Transverse colon (tissue), 4 donors: ENCODE results near the gene EMC10. TPM values are rescaled to one million over a fixed set of nuclear protein-coding genes. Genes with fewer than 3 reads are reported as not detected.

ENCODE experiments used
- DNase-seq: peaks from one replicate; pipeline ENCODE4 v3.0.0-alpha.2; 2019
- H3K27ac ChIP-seq, 4 donors: fragments of 200-600 bp; sonication (generic); 2 replicates each; pipeline ENCODE4 v1.5.1; 2016 to 2018; ENCODE audit warnings: inconsistent platforms in 4 of 4
- H3K27me3 ChIP-seq: fragments of 200-600 bp; sonication (generic); 2 replicates; pipeline ENCODE4 v1.5.1; 2017; ENCODE audit warnings: inconsistent platforms
- H3K36me3 ChIP-seq, 4 donors: fragments of 200-600 bp; sonication (generic); 2 replicates each; pipeline ENCODE4 v1.5.1; 2017 to 2019; ENCODE audit warnings: inconsistent platforms in 4 of 4
- H3K4me1 ChIP-seq, 4 donors: fragments of 200-600 bp; sonication (generic); 2 replicates each; pipeline ENCODE4 v1.5.1; 2017 to 2020; ENCODE audit warnings: inconsistent platforms in 4 of 4
- H3K4me3 ChIP-seq, 4 donors: fragments of 200-600 bp; sonication (generic); 1 replicate in 1 of 4; 2 replicates in 3 of 4; pipeline versions ENCODE4 v1.5.1 to v1.6.1; 2017 to 2019; ENCODE audit warnings: inconsistent platforms in 4 of 4
- H3K9me3 ChIP-seq, 2 donors: fragments of 200-600 bp; sonication (generic); 2 replicates each; pipeline ENCODE4 v1.5.1; 2017 to 2019; ENCODE audit warnings: inconsistent platforms in 2 of 2
- EP300 ChIP-seq: sonication (generic); formaldehyde crosslinking; IDR thresholded peaks from one replicate; pipeline ENCODE4 v1.6.1; 2017; ENCODE audit warnings: antibody characterized with exemption, low read depth
- POLR2A ChIP-seq: fragments of 450-650 bp; IDR thresholded peaks from one replicate; pipeline ENCODE4 v1.6.1; 2016; ENCODE audit warnings: antibody characterized with exemption, mild to moderate bottlenecking, moderate library complexity
- POLR2AphosphoS5 ChIP-seq, 3 donors: sonication (generic); formaldehyde crosslinking; IDR thresholded peaks; one replicate each; pipeline ENCODE4 v1.6.1; 2016; ENCODE audit warnings: antibody characterized with exemption in 3 of 3
- WGBS, 2 donors: methylation state at CpG; one replicate each; pipeline ENCODE4 v1.1.5; 2018; ENCODE audit warnings: low coverage in 1 of 2; 5-methylcytosine and 5-hydroxymethylcytosine counted together
- in situ Hi-C, 4 donors: fragments of 200-750 bp; cut with MboI; loops; one replicate each; pipeline versions ENCODE4 v1.15.0 to v1.15.1; 2017; ENCODE audit warnings: low sequenced_read_pairs in 3 of 4, low pct_ligation_motif_present in 1 of 4, low pct_unique_long_range_greater_than_20kb in 1 of 4
- intact Hi-C: fragments of 100-400 bp; cut with DNase I; formaldehyde crosslinking; loops from one replicate; pipeline ENCODE4 v1.15.1; 2023; ENCODE audit warnings: low total_unique reads
- total RNA-seq, 4 donors: library from RNA; depleted of rRNA; stranded (reverse); fragments of >200 nt; gene quantifications; one replicate each; pipeline ENCODE4 v1.1.0, GENCODE V29; 2016
- TF ChIP-seq, protein P1 (sequence below), 5 experiments: fragments of 200-600 bp in 3 of 5; fragments of 450-650 bp in 2 of 5; sonication (generic) in 3 of 5; IDR thresholded peaks; 1 replicate in 2 of 5; 2 replicates in 3 of 5; pipeline ENCODE4 v1.5.1; 2016 to 2017; ENCODE audit warnings: antibody characterized with exemption in 5 of 5, inconsistent platforms in 3 of 5, mild to moderate bottlenecking in 2 of 5, moderate library complexity in 1 of 5

Gene EMC10
- total RNA-seq, 4 donors from 2014 or later: 50.5 to 117 (median 78.7) TPM

DNA sequence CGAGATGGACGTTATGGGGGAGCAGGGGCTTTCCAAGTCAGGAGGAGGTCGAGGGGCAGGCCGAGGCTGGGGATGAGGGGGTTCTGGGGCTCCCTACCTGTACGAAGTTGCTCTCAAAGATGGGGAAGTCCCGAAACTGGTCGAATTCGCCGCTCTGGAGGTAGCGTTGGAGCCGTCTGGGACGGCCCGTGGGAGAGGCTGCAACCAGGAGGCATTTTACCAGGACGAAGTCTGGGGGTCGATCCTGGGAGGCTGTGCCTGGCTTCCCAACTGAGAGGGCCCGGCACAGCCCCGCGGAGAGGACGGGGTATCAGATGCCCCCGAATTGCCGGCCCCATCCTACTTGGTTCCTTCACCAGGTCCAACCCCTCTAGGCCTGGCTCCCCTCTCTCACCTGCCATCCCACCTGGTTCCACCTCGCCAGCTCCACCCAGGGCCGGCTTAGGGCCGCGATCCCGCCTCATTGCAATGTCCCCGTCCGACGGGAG, 527 bp upstream of the EMC10 start:
- no peaks in the 10 kb centered on the region for H3K9me3 ChIP-seq
- TF ChIP-seq POLR2AphosphoS5 (IDR thresholded peaks at IDR 0.05) (no peak), POLR2A (no peak), EP300 (no peak)
- TF ChIP-seq, protein P1, sequence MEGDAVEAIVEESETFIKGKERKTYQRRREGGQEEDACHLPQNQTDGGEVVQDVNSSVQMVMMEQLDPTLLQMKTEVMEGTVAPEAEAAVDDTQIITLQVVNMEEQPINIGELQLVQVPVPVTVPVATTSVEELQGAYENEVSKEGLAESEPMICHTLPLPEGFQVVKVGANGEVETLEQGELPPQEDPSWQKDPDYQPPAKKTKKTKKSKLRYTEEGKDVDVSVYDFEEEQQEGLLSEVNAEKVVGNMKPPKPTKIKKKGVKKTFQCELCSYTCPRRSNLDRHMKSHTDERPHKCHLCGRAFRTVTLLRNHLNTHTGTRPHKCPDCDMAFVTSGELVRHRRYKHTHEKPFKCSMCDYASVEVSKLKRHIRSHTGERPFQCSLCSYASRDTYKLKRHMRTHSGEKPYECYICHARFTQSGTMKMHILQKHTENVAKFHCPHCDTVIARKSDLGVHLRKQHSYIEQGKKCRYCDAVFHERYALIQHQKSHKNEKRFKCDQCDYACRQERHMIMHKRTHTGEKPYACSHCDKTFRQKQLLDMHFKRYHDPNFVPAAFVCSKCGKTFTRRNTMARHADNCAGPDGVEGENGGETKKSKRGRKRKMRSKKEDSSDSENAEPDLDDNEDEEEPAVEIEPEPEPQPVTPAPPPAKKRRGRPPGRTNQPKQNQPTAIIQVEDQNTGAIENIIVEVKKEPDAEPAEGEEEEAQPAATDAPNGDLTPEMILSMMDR (IDR thresholded peaks at IDR 0.05): no peak
- peak overlapping the region; percentile 87 to 88 (median 88) for H3K27ac ChIP-seq
- WGBS, 2 donors: 82% methylated on average over 28 of the region's 29 CpGs; no CpG with 5 or more reads in 1 of the 2 donors
- no peak for DNase-seq
- no peaks in the 10 kb centered on the region for H3K27me3 ChIP-seq
- in situ Hi-C loops: no loop called here
- H3K4me3 ChIP-seq: peak overlapping the region in 1 of 4 donors; percentile 80
- peaks cover 0 to 19% (median 6%) of the 10 kb centered on the region in 4 donors for H3K36me3 ChIP-seq
- H3K4me1 ChIP-seq: peaks cover 6 to 16% (median 10%) of the 10 kb centered on the region in 4 donors
- intact Hi-C loops: loop anchor here (5.0 kb wide), 1 partner anchor 1928 kb away; no protein-coding TSS in a partner anchor

DNA sequence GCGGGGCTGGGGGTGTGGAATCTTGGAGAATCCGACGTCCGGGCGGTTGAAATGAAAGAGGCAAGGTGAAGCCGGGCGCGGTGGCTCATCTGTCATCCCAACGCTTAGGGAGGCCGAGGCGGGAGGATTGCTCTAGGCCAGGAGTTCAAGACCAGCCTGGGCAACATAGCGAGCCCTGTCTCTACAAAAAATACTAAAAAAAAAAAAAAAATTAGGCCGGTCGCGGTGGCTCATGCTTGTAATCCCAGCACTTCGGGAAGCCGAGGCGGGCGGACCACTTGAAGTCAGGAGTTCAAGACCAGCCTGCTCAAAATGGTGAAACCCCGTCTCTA, 566 bp downstream of the EMC10 start:
- Histone ChIP-seq H3K27me3 (no peaks in the 10 kb centered on the region), H3K36me3 (peaks cover 0 to 28% (median 11%) of the 10 kb centered on the region in 4 donors), H3K9me3 (no peaks in the 10 kb centered on the region), H3K4me3 (peak overlapping the region; percentile 76 to 96 (median 79)), H3K27ac (peak overlapping the region; percentile 87 to 88 (median 88)), H3K4me1 (peaks cover 6 to 16% (median 10%) of the 10 kb centered on the region in 4 donors)
- intact Hi-C loops: loop anchor here (5.0 kb wide), 1 partner anchor 1930 kb away; no protein-coding TSS in a partner anchor
- WGBS, 2 donors: 21% methylated on average over 20 of the region's 20 CpGs; no CpG with 5 or more reads in 1 of the 2 donors
- no peak for DNase-seq
- TF ChIP-seq, protein P1 (IDR thresholded peaks at IDR 0.05): no peak
- in situ Hi-C loops: no loop called here

DNA sequence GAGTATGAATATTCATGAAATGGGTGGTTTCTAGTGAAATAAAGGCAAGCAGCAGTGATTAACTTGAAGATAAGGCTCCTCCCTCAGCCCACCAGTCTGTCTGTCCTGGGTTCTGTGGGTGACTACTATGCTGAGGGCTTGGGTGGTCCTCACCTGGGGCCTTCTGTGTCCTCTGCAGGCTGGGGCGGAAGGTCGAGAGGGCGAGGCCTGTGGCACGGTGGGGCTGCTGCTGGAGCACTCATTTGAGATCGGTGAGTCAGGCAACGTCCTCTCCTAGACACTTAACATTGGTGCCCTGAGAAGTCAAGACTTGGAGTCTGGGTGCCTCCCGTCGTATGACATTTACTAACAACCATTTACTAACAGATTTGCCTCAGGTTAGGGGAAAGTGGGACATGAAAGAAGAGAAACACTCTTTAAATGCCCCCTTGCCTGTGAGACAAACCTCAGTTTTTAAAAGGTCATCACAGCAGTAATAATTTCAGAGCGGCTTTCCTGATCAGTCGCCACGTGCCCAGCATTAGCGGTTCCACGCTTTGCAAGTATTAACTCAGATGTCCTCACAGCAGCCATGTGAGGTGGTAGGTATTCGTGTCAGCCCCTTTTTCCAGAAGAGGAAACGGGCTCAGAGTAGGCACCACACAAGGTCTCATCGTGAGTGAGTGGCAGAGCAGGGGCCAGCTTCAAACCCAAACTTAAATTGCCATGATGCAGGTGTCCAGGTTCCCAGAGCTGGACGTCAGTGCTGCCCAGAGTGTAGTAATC, 1.6 kb downstream of the EMC10 start:
- H3K4me3 ChIP-seq: no peak overlapping the region
- in situ Hi-C loops: no loop called here
- H3K9me3 ChIP-seq: no peaks in the 10 kb centered on the region
- peaks cover 6 to 16% (median 10%) of the 10 kb centered on the region in 4 donors for H3K4me1 ChIP-seq
- no peak overlapping the region for H3K27ac ChIP-seq
- WGBS, 2 donors: 90 to 92% methylated on average over 2 to 16 of the region's 17 CpGs
- TF ChIP-seq, protein P1 (IDR thresholded peaks at IDR 0.05): no peak
- TF ChIP-seq POLR2A (no peak), POLR2AphosphoS5 (IDR thresholded peaks at IDR 0.05) (no peak), EP300 (no peak)
- no peaks in the 10 kb centered on the region for H3K27me3 ChIP-seq
- no peak for DNase-seq
- peaks cover 0 to 37% (median 13%) of the 10 kb centered on the region in 4 donors for H3K36me3 ChIP-seq
- intact Hi-C loops: loop anchor here (5.0 kb wide), 1 partner anchor 1931 kb away; no protein-coding TSS in a partner anchor

DNA sequence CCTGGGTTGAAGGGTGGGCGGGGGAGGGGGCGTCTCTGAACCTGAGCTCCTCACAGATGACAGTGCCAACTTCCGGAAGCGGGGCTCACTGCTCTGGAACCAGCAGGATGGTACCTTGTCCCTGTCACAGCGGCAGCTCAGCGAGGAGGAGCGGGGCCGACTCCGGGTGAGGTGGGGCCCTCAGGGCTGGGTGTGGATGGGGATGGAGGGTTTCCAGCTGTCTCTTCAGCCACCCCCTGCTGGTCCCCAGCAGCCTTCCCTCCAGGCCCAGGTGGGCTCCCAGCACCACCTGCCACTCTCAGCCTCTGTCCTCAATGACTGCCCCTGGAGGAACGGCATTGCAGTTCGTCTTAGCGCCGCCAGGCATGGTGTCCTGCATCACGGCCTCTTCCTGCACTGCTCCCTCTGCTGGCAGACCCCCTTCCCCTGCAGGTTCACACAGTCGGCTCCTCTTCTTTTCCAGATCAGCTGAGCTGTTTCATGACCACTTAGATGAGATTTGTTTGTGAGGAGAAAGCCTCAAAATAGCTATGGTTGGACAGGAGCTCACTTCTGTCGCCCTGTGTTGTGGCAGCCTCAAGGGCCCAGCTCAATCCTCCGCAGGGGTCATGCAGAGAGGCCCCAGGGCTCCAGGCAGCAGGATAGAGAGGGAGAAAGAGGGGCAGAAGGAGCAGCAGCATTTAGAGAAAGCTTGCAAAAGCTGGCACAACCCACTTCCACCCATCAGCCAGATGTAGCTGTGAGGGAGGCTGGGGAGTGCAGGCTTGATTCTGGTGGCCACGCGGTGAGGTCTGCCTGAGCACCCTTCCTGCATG, 2.8 kb downstream of the EMC10 start:
- no peak overlapping the region for H3K4me3 ChIP-seq
- WGBS, 2 donors: 88 to 100% methylated on average over 2 to 19 of the region's 19 CpGs
- H3K27me3 ChIP-seq: no peaks in the 10 kb centered on the region
- H3K27ac ChIP-seq: no peak overlapping the region
- TF ChIP-seq POLR2A: no peak
- TF ChIP-seq EP300: no peak
- TF ChIP-seq, protein P1 (IDR thresholded peaks at IDR 0.05): peak in 2 of 5 experiments; percentile 11 to 20
- no peaks in the 10 kb centered on the region for H3K9me3 ChIP-seq
- DNase-seq: no peak
- in situ Hi-C loops: no loop called here
- peaks cover 6 to 16% (median 10%) of the 10 kb centered on the region in 4 donors for H3K4me1 ChIP-seq
- intact Hi-C loops: loop anchor here (5.0 kb wide), 1 partner anchor 1932 kb away; no protein-coding TSS in a partner anchor
- peaks cover 0 to 37% (median 15%) of the 10 kb centered on the region in 4 donors for H3K36me3 ChIP-seq
